OCI-LY1 (cell line): ENCODE results near the gene KLK6.

Source experiments
- H2AFZ ChIP-seq: fragments of 200-600 bp; sonication (generic), shearing (Covaris generic); 2 replicates; pipeline ENCODE4 v1.6.0; 2014; ENCODE audit warnings: antibody characterized with exemption, mild to moderate bottlenecking, low read length
- H3F3A ChIP-seq: fragments of 200-600 bp; sonication (generic), shearing (Covaris generic); 2 replicates; pipeline ENCODE4 v1.6.0; 2014; ENCODE audit warnings: mild to moderate bottlenecking, antibody characterized with exemption, low read length, moderate library complexity; ENCODE audit not compliant: insufficient read depth
- H3K27ac ChIP-seq: fragments of 200-600 bp; sonication (generic); 2 replicates; pipeline ENCODE4 v1.5.1; 2014; ENCODE audit warnings: low read length, mixed run types, mild to moderate bottlenecking, low read depth; ENCODE audit not compliant: poor library complexity, severe bottlenecking
- H3K27me3 ChIP-seq: fragments of 200-600 bp; sonication (generic); 2 replicates; pipeline ENCODE4 v1.6.0; 2014; ENCODE audit warnings: antibody characterized with exemption, mild to moderate bottlenecking, low read length, moderate library complexity; ENCODE audit not compliant: insufficient read depth
- H3K36me3 ChIP-seq: fragments of 200-600 bp; sonication (generic); 2 replicates; pipeline ENCODE4 v1.6.1; 2014; ENCODE audit warnings: mild to moderate bottlenecking, antibody characterized with exemption, low read length, moderate library complexity, mixed read lengths; ENCODE audit not compliant: insufficient read depth
- H3K4me1 ChIP-seq: fragments of 200-600 bp; sonication (generic); 2 replicates; pipeline ENCODE4 v1.5.1; 2014; ENCODE audit warnings: mild to moderate bottlenecking, low read length, moderate library complexity; ENCODE audit not compliant: insufficient read depth, severe bottlenecking
- H3K4me2 ChIP-seq: fragments of 200-600 bp; sonication (generic), shearing (Covaris generic); 2 replicates; pipeline ENCODE4 v1.6.1; 2014; ENCODE audit warnings: low read length
- H3K4me3 ChIP-seq: fragments of 200-600 bp; sonication (generic); 2 replicates; pipeline ENCODE4 v1.5.1; 2014; ENCODE audit warnings: low read length, low read depth, mild to moderate bottlenecking, mixed read lengths; ENCODE audit not compliant: poor library complexity, severe bottlenecking
- H3K79me2 ChIP-seq: fragments of 200-600 bp; shearing (Covaris generic); 2 replicates; pipeline ENCODE4 v1.6.1; 2016; ENCODE audit warnings: mixed run types, low read length, mixed read lengths; ENCODE audit not compliant: insufficient read depth
- H3K9ac ChIP-seq: fragments of 200-600 bp; sonication (generic), shearing (Covaris generic); 2 replicates; pipeline ENCODE4 v1.6.1; 2014; ENCODE audit warnings: mild to moderate bottlenecking, low read length, mixed read lengths
- H3K9me2 ChIP-seq: fragments of 200-600 bp; sonication (generic), shearing (Covaris generic); 2 replicates; pipeline ENCODE4 v1.6.1; 2014; ENCODE audit warnings: low read depth, mild to moderate bottlenecking, low read length, mixed read lengths
- H3K9me3 ChIP-seq: fragments of 200-600 bp; shearing (Covaris generic); 2 replicates; pipeline ENCODE4 v1.6.1; 2014; ENCODE audit warnings: low read length, mixed read lengths
- H4K20me1 ChIP-seq: fragments of 200-600 bp; sonication (generic), shearing (Covaris generic); 2 replicates; pipeline ENCODE4 v1.6.0; 2016; ENCODE audit warnings: mild to moderate bottlenecking, low read length; ENCODE audit not compliant: insufficient read depth
- CTCF ChIP-seq: fragments of 200-600 bp; sonication (generic), shearing (Covaris generic); IDR thresholded peaks from 2 replicates; pipeline ENCODE4 v1.5.1; 2017; ENCODE audit warnings: mild to moderate bottlenecking, antibody characterized with exemption, low read length, moderate library complexity, mixed read lengths
- EZH2 ChIP-seq: fragments of 200-600 bp; sonication (generic), shearing (Covaris generic); IDR thresholded peaks from 2 replicates; pipeline ENCODE4 v1.8.0; 2017; ENCODE audit warnings: borderline replicate concordance, mixed run types, mild to moderate bottlenecking, antibody characterized with exemption, low read length, moderate library complexity, mixed read lengths

The KLK6 gene

GRCh38 chr19:50916069-50916468 lies 53.3 kb downstream of the KLK6 start:
- H3K9me3 ChIP-seq: no peaks in the 10 kb centered on the region
- TF ChIP-seq EZH2 (no peak), CTCF (no peak)
- no peak overlapping the region for H3K4me2 ChIP-seq
- H4K20me1 ChIP-seq: no peaks in the 10 kb centered on the region
- no peaks in the 10 kb centered on the region for H3F3A ChIP-seq
- no peaks in the 10 kb centered on the region for H3K36me3 ChIP-seq
- no peaks in the 10 kb centered on the region for H3K4me1 ChIP-seq
- no peaks in the 10 kb centered on the region for H3K27me3 ChIP-seq
- no peak overlapping the region for H3K4me3 ChIP-seq
- H3K79me2 ChIP-seq: no peaks in the 10 kb centered on the region
- no peak overlapping the region for H3K9ac ChIP-seq
- no peaks in the 10 kb centered on the region for H3K9me2 ChIP-seq
- H2AFZ ChIP-seq: no peak overlapping the region
- H3K27ac ChIP-seq: no peak overlapping the region

GRCh38 chr19:50912727-50913716 lies 56.4 kb downstream of the KLK6 start:
- no peaks in the 10 kb centered on the region for H3K27me3 ChIP-seq
- no peaks in the 10 kb centered on the region for H3F3A ChIP-seq
- no peak overlapping the region for H3K4me2 ChIP-seq
- no peak for TF ChIP-seq CTCF
- no peak for TF ChIP-seq EZH2
- H2AFZ ChIP-seq: no peak overlapping the region
- no peaks in the 10 kb centered on the region for H3K4me1 ChIP-seq
- no peak overlapping the region for H3K4me3 ChIP-seq
- H3K9ac ChIP-seq: no peak overlapping the region
- no peaks in the 10 kb centered on the region for H3K9me2 ChIP-seq
- no peak overlapping the region for H3K27ac ChIP-seq
- no peaks in the 10 kb centered on the region for H3K9me3 ChIP-seq
- no peaks in the 10 kb centered on the region for H3K79me2 ChIP-seq
- H4K20me1 ChIP-seq: no peaks in the 10 kb centered on the region
- H3K36me3 ChIP-seq: no peaks in the 10 kb centered on the region

- no peaks in the 10 kb centered on the region for H3K36me3 ChIP-seq
- no peaks in the 10 kb centered on the region for H3K9me2 ChIP-seq
- no peaks in the 10 kb centered on the region for H3K9me3 ChIP-seq
- no peaks in the 10 kb centered on the region for H3F3A ChIP-seq
- H3K4me3 ChIP-seq: no peak overlapping the region
- TF ChIP-seq EZH2: no peak
- no peak overlapping the region for H3K4me2 ChIP-seq
- H3K27me3 ChIP-seq: no peaks in the 10 kb centered on the region
- no peaks in the 10 kb centered on the region for H3K4me1 ChIP-seq
- H3K79me2 ChIP-seq: no peaks in the 10 kb centered on the region
- H4K20me1 ChIP-seq: no peaks in the 10 kb centered on the region
- H2AFZ ChIP-seq: no peak overlapping the region
- H3K9ac ChIP-seq: no peak overlapping the region
- no peak overlapping the region for H3K27ac ChIP-seq
These were observed 57.2 kb downstream of the KLK6 start for GRCh38 chr19:50912102-50912599.
